ENCODE results near the gene PIANP.

Gene PIANP

DNA sequence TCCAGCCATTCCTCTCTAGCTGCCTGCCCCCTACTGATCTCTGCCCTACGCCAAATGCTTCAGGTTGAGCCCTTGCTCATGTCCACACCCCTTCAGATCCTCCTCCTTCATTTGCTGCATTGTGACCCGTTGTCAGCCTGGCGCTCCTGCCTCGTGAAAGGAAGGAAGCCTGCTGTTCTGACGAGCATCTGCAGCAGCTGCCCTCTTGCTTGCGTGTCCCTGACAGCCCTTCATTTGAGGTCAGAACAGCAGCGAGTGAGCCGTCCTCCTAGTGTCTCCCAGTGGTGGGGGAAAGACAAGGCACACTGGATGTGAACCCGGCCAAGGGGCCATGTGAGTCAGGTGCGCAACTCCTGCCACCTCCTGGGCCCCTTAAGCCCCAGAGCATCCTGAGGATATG is 3.0 kb upstream of the PIANP start:
- DNase-seq (ENCODE audit: low spot score): no peak

DNA sequence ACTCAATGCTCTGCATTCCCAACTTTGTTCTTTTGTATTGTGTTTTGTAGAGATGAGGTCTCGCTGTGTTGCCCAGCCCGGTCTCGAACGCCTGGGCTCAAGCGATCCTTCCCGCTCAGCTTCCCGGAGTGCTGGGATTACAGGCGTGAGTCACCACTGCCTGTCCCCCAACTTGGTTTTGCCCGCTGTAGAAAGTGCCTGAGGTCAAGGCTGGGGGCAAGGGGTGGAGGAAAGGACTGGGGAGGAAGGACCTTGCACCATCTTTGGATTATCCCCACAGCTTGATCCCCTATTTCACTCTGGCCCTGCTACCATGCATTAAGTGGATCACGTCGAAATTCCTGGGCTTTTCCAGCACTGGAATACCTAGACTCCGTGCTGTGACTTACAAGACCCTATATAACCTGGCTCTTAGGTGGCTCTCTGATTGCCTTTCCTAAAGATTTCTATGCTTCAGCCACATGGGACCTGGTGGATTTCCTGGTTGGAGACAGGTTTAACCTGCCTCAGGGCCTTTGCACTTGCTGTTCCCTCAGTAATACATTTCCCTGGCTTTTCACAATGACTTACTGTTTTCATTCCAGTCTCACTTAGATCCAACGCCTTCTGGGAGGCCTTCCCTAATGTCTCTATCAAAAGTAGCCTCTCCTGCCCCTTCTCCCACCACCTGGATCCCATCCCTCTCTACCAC is 608 bp upstream of the PIANP start:
- DNase-seq (ENCODE audit: low spot score): no peak

DNA sequence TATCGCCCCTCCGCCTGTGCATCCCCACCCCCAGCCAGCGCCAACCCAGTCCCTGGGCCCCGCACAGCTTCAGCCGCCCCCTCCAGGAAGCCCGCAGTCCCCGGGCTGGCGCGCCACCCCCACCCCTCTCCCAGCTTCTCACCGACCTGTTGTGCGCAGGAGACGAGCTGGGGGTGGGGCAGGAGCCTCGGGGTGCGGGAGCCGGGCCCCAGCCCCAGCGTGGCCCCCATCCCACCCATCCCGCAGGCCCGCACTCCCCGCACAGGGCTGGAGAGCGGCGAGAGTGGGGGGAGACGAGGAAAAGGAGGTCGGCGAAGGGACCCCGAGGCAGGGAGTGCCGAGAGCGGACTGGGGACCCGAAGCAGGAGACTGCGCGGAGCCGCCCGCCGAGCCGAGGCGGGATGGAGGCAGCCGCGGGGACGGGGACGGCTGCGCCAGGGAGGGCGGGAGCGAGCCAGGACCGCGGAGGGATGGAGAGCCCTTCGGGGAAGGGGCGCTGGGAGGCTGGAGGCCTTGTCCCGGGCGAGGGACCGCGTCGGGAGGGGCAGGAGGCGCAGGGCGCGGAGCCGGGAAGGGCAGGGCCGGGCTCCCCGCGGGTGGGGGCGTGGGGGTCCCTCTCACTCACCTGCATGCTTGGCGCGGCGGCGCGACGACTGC is 498 bp downstream of the PIANP start:
- peak; percentile 58 for DNase-seq (ENCODE audit: low spot score)

DNA sequence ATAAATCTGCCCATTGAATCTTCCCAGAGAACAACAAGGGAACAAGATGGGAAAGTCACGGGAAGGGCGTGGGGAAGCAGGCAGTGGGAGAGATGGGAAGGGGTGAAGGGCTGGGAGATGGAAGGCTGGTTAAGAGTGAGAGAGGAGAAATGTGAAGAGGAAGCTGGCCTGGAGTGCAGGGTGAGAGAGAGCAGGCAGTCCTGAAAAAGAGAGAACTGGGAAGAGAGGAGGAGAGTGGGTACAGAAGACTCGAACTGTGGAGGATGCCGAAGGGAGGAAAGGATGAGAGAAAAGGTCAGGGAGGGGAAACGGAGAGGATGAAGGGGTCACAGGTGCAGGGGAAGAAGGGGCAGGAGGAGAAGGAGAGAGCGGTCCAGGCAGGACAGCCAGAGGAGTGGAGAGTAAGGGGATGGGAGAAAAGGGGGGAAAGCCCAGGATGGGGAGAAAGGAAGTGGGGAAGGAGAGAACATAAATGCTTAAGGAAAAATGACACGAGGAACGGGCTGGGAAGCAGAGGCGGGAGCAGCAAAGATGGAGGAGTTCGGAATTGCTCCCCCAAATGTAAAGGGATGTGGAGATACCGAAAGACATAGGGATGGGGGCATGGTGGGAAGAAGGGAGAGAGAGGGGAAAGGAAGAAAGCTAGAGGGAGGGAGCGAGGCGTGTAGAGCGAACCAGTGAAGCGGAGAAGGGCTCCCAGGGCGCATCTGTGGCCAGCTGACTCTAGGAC is 1.2 kb downstream of the PIANP start:
- no peak for DNase-seq (ENCODE audit: low spot score)

DNA sequence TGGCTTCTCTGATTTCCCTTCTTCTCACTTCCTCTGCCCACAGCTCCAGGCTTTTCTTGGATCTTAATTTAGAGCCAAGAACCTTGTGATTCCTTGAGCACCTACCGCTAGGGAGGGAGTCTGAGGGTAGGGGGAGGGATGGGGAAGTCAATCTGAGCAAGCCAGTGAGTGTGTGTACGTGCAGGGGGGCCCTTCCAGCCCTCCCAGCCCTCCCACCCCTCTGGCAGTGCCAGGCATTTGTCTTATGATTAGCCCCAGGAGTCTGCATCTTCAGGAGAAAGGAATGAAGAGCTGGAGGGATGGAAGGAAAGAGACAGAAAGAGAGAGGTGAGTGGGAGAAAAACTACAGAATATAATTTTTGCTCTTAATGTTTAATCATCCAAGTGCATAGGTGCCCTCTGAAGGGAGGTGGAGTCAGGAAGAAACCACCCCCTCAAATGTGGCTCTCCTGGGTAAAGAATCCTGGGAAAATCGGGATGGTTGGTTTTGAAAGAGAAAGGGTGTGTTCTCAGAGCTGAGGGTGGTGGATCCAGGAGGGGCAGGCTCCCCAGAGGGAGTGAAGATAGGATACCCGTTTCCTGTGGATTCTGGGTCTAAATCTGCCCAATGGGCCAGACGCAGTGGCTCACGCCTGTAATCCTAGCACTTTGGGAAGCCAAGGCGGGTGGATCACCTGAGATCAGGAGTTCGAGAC is 2.1 kb downstream of the PIANP start:
- DNase-seq (ENCODE audit: low spot score): no peak

DNA sequence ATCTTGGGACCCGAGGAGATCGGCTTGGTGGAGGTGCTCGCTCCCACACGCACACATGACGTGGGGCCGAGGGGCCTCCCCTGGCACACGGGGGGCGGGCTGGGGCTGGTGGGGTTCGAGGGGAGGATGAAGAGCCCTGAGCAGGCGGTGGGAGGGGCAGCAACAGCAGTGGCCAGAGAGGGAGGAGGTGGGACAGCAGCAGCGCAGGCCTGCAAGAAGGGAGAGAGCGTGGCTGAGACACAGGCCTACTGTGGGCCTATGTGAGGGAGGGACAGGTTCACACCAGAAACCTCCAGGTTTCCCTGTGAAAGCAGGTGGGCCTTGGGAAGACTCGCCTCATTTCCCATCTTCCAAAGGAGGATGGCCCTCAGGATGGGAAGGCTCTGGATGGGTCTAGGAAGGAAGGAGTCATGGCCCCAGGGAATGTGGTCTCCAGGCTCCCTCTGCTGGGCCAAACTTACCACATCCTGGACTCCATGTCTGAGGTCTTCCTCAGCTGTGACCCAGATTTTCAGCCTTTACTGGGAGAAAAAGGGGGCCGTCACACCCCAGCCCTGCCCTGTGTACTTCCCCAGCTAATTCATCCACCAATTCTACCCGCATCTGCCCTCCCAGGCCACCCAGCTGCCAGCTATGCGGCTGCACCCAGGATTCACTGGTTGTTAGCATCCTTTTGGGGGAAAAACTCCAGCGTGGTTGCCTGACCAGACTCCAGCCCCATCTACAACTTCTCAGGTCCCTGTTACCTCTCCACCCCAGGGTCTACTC is 2.8 kb downstream of the PIANP start:
- peak; percentile 86 for DNase-seq (ENCODE audit: low spot score)

DNA sequence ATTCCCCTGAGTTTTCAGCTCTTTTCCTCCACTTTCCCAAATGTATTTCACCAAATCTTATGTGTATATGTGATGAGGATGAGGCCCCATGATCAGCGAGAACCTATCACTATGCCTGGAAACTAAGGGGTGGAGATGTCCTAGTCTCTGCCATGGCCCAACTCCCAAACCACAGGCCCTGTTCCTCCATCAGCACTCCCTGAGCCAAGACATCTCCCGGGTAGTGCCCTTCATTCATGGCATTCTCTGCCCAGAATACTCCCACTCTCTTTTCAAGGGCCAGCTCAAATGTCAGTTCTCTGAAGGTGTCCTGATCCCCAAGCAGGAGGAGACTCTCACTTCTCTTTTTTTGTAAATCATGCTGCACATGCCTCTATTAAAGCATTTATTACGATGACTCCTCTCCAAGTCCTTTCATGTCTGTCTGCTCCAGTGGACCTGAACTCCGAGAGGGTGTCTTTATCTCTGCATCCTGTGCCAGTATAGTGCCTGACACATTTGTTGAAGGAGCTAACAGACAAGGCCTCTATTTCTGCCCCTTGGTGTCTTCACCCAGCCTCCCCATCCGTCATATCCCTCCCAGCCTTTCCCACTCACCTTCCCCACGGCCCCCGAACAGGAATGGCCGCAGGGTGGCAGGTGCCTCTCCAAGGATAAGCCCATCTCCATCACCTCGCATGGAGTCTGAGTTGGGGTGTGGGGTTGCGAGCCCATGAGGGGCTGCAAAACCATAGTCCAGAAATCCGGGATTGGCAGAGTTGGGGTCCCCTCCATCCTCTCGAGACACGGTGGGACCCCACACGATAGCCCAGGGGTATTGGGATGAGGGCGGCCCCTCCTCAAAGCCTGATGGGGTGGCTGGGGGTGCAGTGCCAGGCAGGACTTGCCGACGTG is 3.7 kb downstream of the PIANP start:
- no peak for DNase-seq (ENCODE audit: low spot score)

DNA sequence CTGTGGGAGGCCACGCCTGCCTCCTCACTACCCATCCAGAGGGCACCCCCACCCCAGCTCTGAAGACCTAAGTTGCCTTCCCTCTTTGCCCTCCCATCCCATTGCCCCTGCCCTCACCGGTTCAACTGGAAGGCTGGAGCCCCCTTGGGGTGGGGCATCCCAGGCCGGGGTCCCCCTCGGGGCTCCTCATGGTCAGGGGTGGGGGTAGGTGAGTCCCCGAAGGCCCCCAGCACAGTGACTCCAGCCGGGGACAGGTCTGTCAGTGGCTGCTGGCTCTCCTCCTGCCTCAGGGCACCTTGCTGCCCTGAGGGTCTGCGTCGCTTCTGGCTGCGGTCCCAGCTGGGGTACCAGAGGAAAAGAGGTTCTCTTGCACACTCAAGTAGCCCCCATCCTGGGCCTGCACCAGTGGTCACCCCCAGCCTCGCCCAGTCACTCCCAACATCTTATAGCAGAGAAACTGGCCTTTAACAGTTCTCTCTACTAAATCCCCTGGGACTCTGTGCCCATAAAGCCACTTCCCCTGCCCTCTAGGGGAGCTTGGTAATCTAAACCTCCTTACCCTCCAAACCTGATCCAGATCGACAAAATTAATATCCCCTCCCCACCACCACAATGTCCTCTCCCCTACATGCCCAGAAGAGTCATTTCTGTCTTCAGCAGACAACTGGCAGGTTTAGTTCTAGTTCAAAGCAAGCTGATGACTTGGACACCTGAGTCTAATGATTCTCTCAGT is 5.1 kb downstream of the PIANP start:
- DNase-seq (ENCODE audit: low spot score): no peak

DNA sequence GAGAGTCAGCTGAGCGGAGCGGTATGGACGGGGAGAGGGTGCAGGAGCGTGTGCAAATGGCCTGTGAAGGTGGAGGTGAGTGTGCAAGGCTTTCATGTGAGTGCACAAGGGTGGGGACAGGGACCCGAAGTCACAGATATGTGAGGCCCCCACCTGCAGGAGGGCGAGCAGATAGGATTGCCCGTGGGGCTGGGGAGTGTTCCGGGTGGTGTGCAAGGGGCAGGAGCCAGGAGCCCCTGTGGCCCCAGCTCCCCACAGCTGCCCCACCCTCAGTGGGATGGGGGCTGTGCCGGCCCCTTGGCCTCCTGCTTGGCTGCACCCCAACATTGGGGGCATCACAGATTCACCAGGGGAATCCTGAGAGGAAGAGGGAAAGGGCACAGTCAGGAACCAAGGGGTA is 5.9 kb downstream of the PIANP start:
- DNase-seq (ENCODE audit: low spot score): no peak

DNA sequence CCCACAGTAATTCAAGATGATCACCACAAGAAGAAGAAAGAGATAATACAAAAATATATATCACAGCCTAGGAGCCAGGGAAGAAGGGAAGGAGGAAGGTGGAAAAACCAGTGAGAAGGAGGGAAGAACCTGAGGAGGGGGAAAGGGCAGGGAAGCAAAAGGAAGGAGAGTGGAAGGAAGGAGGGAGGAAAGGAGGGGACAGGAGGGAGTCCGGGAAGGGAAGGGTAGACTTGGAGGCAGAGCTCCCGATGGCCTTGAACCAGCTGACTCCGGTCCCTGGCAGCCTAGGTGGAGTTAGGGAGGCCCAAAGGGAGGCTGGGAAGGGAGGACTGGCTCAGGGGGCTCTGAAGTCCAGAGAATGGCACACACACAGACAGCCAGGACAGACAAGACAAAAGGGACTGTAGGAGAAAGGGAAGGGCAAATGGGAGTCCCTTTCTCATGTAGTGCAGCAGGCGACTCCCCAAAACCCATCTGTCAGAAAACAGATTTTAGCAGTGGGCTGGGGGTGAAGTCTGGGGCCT is 6.7 kb downstream of the PIANP start:
- DNase-seq (ENCODE audit: low spot score): no peak

DNA sequence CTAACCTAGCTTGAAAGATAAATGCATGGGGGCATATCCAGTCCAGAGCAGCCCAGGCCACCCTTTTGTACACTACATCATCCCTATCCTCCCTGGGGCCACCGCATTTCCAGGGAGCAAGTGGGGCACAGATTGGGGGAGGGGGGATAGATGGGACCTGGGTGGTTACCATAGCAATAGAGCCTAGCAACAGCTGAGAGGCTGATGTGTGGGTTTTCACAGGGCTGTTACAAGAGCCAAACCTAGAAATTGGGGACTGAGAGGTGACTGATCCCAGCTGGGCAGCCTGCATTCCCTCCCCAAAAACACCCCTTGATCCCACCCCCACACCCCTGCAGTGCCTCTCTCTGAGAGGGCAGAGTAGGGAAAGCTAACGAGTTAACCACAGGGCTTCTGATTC is 7.7 kb downstream of the PIANP start:
- DNase-seq (ENCODE audit: low spot score): no peak

DNA sequence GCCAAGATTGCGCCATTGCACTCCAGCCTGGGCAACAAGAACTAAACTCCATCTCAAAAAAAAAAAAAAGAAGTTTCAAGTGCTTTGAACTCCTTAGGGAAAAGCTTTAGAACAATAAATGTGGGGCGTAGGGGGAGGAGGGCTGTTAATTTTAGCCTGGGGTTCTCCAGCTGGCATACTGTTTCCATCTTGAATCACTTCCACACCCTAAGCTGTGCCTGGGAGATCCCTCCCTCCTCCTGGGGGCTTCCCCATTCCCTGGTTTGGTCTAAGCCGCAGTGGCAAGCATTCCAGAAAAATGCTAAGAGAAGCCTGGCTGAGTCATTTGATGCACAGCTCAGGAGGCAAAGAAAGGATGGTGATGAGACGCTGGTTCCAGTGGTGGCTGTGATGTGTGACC is 9.1 kb downstream of the PIANP start:
- DNase-seq (ENCODE audit: low spot score): no peak

DNA sequence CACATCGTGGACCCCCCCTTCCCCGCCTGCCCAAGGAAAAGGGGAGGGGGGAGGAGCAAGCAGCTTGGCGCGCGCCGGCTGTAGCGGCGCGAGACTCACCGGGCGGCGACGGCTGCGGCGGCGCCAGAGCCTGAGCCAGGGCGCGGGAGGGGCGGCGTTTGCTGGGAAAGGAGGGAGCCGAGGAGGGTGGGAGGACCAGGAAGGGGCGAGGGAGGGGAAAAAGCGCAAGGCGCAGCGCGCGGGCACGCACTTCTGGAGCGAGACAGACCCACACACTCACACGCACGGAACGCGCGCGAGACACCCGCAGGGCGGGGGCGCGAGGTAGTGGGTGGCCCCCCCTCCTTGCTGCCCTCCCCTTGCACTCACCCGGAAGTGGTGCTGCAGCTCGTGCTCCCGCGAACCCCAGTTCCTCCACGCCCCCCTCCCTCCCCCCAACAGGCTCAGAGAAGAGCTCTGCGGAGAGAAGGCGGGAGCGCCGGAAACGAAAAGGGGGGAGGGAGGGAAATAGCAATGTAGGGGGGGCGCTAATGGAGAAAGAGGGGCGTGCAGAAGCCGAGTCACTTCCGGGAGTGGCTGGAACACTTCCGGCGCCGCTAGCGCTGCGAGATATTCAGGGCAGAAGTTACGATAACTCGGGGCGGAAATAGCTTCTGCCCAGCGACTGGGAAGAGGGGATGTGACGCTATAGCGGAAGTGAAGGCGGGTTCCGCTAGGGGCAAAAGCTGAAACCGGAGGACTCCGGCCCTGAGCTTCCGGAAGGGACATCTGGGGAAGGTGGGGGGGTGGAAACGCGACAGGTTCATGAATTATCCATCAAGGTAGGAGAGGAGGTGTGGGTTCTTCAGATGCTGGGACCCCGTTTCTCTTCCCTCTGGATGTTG is 11.4 kb downstream of the PIANP start, which contains the start of gene ZNF384:
Gene ZNF384, minus strand, starts transcription at position 377 of the 884 bp plus-strand sequence. CDS start 9,855 bp downstream, outside the sequence.
- peak; percentile 99 for DNase-seq (ENCODE audit: low spot score)

DNA sequence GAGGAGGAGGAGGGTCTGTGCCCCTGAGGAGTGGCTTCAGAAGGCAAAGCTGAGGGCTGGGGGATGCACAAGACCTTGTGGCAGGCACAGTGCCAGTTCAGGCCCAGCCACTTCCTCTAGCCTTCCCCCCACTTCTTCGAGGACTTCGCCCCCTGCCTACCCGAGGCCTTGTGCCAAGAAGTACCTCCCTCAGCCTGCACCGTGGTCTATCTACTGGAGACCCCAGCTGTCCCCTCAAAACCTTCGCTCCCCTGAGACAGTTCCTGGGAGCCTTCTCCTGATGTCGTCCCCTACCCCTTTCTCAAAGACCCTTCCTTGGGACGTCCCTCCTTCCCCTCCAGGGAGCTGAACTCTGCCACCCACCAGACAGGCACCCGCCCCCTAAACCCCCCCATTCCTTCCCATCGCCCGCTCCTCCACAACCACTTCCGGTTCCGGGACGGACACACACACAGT is 12.0 kb downstream of the PIANP start:
- no peak for DNase-seq (ENCODE audit: low spot score)

DNA sequence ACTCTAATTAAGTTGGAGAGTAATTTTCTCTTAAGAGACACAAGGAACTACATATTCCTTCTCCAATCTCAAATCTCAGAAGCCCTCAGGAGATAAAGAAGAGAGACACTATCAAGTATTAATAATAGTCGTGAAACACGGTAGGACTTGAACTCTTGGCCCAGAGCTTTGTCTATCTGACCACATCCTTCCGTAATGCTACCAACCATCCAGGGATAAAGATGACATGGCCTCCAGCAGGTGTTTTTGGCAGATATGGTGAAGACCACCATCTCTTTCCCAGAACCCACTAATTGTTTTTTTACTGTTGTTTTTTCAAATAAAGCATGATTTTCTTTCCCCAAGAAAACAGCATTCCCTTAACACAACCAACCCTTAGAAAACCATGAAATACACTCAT is 14.8 kb downstream of the PIANP start:
- no peak for DNase-seq (ENCODE audit: low spot score)

DNA sequence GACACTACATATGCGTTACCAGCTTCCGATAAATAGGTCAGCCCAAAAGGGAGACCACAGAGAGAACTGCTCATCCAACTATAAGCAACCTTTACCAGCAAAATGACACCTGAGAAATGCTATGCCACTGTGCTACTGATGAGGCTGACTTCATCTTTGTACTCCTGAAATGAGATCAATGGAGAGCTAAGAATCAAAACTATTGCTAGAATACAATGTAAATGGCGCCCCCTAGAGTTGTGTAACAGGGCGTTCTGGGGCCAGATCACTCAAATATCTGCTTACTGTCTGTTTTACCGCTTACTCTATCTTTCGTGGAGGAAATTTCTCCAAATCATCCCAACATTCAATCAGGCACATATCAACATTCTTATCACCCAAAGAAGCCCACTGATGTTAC is 16.0 kb downstream of the PIANP start:
- DNase-seq (ENCODE audit: low spot score): no peak

DNA sequence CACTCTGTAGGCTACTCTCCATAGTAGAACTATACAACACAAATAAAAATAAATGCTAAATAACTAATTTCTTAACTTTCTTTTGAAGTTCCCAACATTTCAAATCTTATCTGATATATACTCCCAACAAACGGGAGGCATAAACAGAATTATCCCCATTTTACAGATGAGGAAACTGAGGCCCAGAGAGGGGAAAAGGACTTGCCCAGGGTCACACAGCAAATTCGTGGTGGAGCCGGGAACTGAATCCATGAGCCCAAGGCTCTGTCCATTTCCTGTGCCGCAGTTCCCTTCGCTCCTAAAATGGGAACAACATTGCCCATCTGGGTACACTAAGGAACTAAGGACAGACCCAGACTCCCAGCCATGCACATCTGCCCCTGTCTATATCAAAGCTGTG is 23.7 kb downstream of the PIANP start:
- no peak for DNase-seq (ENCODE audit: low spot score)

DNA sequence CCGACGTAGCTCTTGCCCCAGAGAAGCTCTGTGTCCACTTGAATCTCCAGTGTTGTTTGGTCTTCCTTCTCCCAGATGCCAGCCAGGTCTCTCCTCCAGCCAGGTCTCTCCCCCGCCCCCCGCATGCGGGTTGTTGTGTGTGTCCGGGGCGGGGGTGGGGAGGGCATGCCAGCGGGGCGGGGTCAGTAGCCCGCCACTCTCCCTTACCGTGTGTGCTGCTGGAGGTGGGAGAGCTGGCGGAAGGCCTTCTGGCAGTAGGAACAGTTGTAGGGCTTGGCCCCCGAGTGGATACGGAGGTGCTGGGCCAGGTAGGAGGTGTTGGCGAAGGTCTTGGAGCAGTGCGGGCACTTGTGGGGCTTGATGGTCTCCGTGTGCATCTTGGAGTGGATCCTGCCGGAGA is 28.5 kb downstream of the PIANP start:
- DNase-seq (ENCODE audit: low spot score): no peak
